Stimulated activated naive CD4-positive, alpha-beta T cell (primary cell): ENCODE data around the gene FAT3.

Source experiments
- DNase-seq, 6 experiments: peaks; one replicate each; lab custom pipeline; 2025; lab: John Stamatoyannopoulos, UW

The FAT3 gene

DNA sequence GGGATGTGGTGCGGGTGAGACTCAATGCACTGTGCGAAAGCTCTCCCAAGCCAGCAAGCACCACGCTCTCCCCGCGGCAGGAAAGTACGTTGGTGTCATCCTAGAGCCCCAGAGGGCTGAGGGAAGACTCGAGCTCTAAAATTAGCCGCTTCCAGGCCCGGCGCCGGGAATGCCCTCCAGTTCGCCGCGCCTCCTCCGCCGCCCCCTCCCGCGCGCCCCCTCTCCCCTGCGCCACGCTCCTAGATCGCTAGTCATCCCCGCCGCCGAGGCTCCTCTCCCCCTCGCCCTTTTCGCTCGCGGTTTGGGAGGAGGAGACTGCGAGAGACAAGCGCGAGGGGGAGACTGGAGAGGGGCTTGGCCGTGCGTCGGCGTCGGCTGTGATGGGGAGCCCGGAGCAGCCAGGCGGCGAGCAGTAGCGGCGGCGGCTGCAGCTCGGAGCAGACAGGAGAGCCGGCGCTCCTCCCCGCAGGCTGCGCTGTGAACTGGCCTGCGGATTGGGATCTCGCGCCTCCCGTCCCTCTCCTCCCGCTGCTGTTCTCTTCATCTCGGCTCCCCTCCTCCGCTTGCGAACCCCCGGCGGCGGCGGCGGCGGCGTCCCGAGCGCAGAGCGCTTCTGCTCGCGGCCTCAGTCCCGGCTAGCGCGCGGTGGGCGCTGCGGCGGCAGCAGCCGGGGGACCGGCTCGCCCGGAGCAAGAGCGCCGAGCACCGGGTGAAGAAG is at the start of gene FAT3:
Gene FAT3, plus strand, starts transcription at position 412 of the 718 bp plus-strand sequence. CDS start 127,295 bp downstream, outside the sequence.
- no peak for DNase-seq

DNA sequence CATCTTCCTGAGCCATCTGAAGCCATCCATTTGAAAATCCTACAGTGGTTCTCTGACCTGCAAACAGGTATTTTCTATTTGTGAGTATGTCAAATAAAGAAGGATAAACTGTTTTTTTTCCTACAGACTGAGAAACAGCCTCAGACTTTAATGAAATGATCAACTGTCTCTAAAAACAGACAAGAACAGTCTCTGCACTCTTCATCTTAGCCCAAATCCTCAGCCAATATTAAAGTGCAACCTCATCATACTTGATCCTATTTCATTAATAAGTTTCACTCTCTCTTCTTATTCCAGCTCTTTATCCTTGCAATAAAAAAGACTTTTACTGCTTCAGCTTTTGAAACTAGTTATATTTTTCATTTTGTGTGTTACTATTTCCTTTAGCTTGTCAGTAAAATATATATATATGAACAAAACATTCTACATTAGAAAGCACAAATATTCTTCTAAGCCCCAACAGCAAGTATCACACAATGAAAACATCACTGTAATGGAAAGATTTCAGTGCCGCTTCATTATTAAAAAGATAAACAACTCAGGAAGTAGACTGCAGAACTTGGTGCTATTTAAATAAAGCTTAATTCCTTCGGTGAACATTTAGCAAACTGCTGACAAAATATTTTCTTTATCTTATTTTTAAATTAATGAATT is 45.5 kb upstream of the FAT3 start:
- no peak for DNase-seq

DNA sequence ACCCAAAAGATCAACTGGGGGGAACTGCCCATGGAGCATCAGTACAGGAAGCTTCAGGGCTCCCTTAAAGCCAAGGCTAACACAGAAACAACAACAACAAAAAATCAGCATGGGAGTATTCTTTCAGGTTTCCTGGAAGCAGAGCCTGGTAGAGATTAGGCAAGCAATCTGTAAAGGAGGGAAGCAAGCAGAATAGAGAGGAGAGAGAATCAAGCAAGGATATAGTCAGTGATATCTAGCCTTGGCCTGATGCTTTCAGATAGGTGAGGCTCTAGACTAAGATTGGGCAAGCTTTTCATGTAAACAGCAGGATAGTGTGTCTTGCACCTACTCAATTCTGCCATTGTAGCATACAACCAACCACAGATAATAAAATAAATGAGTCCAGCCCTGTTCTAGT is 44.4 kb upstream of the FAT3 start:
- DNase-seq = no peak

DNA sequence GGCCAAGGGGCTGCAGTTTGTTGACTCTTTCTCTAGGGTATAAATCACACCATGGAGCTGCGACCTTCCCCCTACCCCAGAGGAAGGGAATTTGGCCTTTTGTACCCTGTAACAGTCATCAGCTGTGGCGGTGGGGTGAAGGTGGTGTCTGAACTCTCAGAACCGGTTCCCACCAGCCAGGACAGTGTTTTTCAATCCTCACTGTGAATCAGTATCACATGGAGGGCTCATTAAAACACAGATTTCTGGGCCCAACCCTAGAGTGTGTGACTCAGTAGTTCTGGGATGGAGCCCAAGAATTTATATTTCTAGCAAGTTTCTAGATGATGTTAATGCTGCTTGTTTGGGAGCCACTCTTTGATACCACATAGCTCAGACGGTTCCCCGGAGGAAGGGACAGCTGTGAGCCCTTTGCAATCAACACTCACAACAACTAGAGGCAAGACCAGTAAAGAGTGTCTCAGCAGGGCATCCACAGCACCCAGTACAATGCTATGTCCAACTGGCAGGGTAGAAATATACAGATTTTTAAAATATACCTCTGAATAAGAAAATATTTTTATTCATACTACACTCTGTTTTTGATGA is 43.9 kb upstream of the FAT3 start:
- no peak for DNase-seq

DNA sequence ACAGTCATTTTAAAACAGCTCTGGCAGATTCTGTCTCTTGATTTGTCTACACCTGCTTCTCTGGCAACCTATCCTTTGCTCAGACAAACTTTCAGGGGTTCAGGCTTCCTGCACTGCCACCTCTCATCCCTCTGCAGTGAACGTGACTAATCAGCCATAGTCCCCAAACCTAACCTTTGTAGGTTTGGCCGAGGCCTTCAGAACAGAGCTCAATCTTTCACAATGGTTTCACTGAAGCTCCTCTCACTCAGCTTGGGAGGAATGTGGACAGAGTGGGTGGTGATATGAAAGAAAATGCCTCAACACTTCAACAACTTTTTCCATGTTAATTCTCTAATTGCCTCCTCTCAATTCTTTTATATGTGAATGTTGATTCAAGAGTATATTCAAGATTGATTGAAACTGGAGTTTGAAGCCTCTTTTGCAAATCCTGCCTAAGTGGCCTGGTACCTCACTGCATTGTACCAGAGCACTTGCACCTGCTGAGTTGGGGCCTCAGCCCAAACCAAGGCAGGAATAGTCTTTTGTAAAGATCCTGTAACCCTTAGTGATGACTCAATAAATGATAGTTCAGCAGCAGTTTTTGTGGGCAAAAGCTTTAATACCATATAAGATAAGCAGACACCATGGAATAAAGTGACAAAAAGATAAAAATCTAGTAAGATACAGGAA is 33.9 kb upstream of the FAT3 start:
- DNase-seq = no peak

DNA sequence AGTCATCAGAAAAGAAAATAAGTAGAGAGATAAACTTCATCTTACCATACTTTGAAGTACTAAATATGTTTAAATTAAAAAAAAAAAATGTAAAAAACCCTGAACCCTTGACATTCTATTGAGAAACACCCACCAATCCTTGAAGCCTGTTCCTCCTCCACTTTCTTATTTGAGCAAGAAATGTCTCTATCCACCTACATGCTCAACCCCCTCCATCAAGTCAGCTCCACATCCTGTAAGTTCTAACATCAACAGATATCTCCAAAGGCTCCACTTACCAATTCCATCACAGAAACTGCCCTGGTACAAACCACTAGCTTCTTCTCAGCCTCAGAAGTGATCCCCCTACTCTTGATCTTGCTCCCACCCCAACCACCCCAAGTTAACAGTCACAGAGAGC is 32.5 kb upstream of the FAT3 start:
- no peak for DNase-seq

DNA sequence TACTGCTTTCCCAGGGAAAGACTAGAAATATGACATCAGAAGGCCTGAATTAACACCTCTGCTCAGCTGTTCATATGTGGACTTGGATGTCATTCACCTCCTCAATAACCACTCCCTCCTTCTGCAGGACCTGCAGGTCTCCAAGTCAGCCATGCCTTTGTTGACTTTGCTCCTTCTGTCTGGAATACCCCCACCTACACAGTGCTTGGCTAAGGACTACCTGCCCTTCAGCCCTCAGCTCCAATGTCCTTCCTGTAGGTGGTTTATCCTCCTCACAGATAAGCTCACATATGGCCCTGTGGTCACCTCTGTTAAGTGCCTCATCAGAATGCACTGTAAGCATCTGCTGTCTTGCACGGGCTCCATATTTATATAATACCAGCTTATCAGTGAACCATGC is 26.4 kb upstream of the FAT3 start:
- DNase-seq = no peak

DNA sequence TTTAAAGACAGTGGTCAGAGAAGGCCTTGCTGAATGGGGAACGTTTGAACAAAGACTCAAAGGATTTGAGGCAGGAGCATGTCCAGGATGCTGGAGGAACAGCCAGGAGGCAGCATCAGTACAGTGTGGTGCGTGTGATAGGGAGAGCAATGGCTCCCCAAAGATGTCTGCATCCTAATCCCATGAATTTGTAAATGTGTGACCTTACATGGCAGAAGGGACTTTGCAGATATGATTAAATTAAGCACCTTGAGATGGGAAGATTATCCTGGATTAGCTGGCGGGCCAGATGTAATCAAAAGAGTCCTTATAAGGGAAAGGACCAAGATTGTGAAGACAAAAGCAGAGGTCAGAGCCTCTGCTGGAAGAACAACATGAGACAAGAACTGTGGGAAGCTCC is 24.6 kb upstream of the FAT3 start:
- no peak for DNase-seq

DNA sequence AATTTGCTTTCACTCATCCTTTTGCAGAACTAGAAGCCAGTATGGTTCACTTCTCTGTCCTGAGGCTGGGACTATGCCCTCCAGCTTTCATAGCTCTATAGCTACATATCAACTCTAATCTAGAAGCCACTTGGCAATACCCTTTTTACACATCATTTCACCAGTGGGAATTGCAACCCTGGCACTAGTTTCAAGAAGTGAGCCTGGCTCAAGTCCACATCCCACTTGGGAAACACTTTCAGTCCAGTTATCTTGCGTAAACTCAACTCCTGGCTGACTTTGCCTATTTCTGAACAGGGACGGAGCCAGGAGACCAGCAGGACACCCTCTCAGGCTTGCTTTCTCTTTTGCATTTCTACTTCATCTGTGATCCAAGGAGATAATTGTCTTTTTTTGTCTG is 19.9 kb upstream of the FAT3 start:
- no peak for DNase-seq

DNA sequence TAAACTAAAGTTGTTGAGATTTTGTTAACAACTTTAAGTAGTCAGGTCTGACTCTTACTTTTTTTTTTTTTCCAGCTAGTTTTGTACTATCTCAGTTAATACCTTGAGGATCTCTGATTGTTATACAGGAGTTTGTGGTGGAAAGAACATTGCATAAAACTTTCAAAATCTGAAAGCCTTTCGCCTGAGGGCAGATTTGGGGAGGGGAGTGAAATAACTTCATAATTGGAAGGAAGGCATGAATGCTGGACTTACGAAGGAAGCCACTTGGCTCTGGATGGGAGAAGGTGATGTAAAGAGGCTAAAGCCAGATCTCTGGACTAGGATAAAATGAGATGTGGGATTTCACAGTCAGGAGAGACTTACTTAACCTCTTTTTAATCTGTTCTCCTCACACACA is 18.2 kb upstream of the FAT3 start:
- no peak for DNase-seq

DNA sequence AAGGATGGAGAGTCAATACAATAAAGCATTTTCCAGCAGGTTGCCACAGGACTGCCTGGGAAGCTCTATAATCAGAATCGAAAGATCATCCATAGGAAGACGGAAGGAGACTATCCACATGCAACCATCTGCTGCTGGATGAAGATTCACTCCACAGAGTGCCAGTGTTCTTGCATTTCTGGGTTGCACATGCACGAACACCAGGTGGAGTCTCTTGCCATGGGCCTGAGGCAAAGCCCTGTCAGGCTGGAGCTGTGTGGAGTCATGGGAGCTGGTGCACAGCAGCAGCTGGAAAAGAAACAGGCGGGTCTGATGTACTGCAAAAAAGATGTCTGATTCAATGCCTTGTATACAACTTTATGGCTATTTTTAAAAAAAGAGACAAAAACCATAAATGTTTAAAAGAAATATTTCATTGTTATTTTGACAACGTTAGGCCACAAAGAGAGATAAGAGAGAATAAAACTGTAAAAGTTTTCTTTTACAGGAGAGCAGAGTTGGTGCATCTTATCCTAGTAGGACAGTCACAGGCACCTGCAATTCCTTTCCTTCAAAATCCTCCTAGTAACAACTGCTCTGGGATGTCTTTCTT is 12.9 kb upstream of the FAT3 start:
- DNase-seq = no peak

DNA sequence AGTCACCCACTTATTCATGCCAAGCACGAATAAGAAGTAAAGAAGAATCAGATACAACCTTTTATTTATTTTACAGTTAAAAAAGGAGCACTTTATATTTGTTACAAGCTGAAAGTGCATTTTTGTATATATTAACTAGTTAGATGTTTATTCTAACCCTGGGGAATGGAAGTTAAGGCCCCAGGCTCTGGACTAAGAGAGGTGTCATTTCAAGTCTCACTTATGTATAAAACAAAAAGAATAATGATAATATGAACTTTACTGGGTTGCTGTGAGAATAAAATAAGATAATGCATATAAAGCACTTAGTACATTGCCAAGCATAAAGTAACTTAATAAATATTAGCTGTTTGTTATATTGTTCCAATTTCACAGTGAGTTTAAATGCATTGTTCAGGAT is 12.1 kb upstream of the FAT3 start:
- DNase-seq = no peak

DNA sequence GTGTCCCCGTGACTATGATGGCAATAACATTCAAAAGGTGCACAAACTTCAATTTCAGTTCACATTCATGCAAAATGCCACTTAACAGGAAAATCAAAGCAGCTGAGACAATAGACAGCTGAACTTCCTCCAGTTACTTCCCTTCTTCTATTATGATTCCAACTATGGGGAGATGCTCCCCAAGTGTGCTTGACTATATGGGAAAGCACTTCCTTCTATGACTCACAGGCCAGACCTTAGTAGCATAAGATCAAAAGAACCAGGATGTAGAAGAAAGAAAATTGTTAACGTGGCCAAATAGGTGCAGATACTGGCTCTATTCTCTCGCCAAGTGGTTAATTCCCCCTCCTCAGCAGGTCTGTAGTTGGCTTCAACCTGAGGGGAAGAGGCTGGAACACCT is 7.8 kb upstream of the FAT3 start:
- no peak for DNase-seq

DNA sequence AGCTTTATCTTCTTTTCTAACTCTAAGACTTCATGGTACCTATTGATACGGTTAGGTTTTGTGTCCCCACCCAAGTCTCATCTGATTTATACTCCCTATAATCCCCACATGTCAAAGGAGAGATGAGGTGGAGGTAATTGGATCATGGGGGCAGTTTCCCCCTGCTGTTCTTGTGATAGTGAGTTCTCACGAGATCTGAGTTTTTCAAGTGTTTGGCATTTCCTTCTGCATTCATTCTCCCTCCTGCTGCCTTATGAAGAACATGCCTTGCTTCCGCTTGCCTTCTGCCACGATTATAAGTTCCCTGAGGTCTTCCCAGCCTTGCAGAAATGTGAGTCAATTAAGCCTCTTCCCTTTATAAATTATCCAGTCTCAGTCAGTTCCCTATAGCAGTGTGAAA is 5.1 kb upstream of the FAT3 start:
- no peak for DNase-seq

DNA sequence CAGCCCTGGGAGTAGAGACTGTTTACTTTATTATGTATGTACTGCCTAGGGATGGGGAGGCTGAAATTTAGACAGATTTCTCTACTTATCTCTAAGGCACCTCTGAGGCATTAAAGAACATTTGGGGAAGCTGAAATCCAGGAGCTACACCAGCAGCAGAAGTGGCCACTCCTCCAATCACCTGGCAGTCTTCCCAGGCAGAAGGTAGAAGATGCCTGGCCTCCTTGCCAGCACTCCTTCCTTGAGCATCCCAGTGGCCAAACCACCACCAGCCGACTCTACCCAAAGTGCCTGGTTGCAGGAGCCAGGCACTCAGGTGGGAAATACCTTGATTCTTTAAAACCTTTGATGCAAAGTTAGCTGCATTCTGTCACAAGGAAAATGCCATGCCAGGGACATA is 1.9 kb upstream of the FAT3 start:
- DNase-seq = no peak

DNA sequence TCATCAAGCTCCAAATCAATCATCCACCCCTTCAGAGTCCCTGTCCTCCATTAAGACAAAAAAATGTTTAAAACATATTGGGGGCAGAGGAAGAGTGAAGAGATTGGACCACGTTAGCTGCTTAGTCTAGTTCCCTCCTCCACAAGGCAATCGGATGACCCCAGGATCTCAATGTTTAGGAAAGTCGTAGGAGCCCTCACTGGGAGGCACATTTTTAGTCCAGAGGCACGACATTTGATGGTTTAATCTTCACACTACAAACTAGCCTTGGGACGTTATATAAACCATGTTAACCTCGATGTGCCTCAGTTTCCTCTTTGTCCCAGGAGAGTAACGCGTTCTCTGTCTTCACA is 588 bp upstream of the FAT3 start:
- no peak for DNase-seq

DNA sequence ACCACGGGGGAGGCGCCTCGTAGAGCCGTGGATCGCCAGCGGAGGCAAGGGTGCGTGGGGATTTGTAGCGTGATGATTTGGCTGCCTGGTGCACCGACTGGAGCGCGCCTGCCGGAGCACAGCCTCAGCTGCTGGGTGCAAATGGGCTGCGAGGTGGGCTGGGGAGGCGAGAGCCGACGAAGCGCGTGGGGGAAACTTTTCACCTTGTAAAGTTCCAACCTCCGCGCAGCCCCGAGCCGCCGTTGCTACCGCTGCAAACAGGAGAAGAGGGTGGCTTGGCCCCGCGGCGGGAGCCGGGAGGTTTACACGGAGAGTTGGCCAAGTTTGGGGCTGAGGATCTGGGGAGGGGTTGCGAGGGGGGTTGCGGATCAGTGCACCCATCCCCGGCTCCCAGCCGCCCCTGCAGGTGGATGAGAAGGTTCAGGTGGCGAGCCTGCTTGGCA is 528 bp downstream of the FAT3 start:
- no peak for DNase-seq

DNA sequence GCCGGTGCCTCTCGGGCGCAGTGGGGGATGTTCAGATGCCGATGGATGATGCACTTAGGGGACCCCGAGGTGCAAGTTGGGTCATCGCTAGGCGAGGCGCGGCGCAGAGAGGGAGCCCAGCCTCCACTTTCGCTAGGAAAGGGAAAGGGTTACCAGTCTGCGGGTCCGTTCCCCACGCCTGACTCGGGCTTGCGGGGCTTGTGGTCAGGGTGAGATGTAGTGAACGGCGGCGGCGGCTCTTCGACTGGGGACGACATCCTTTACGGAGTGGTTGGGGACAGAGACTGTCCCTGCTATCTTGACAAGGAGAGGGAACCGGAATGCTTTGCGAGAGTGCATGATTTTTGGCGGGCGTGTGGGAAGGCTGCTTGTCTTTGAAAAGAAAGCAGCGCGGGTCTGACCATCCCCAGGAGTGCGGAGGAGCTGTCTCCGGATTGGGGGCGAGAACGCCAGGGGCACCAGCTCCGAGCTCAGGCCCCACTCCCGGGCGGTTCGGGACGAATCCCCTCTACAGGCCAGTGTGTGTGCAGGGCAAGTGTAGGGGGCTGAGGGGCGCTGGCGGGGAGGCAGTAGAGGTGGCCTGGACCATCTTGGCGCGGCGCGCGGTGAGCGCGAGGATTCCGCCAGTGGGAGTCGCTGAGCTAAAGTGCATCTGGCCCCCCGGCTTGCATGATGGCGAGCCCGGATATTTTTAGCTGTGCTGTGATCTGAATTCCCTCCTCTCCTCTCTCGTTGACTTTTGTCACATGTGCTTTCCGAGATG is 1.1 kb downstream of the FAT3 start:
- DNase-seq = no peak

DNA sequence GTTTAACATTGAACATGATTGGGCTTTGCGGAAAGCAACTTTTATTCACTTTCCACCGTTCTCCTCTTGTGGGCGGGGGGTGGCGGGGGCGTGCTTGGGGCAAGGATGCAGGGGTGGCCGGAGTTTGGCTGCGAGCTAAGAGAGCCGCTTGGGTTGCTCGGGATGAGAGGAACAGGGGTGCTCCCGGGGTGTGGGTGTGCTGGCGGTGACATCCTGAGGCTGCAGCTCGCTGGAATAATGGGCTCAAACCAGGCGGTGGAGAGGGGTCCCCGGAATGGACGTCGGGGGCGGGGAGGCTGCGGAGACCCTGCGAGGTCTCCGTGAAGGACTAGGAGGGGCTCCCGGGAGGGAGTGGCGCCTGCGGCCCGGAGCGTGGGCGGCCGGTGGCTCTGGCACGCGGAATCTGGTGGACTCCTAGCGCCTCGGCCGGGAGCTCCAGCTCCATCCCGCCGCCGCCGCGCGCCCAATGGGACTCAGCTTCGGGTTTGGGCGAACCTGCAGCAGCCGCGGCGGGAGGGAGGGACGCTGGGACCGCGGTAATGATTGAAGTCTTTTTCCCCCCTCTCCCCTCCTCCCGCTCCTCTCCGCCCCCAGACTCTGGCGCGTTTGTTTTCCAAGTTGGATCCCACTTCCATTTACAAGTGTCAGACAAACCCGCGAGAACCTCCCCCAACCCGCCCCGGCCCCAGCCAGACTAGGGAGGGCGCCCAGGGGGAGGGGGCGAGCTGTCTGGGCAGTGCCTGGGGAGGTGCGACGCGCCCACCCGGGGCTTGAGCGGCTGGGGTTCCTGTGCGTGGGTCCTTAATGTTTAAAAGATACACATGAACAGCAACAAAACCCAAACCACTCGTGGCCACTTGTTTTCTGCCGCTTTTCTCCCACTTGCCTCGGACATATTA is 2.0 kb downstream of the FAT3 start:
- DNase-seq = no peak

DNA sequence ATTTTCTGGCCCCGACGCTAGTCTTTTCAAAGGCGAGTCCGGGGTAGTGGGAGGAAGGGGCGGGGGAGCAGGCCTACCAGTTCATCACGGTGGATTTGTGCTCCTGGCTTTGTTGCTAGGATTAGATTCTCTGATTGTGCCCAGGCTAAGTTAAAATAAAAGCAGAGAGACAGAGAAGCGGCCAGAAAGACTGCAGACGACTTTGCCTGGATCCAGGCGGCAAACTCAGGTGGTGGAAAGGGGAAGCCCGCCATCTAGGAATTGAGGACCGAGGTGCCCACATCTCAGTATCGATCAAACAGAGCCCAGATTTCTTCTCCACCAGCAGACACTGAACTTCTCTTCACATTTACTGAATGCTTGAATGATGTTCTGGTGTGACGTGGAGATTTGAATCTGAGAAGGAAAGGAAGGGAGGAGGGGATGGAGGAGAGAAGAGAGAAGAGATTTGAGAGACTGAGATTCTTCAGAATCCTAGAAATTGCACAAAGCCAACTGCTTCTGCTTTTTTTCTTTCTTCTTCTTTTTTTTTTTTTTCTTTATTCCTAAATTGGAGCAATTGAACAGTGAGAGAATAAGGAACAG is 2.7 kb downstream of the FAT3 start:
- DNase-seq = no peak
